Epithelial cell of proximal tubule (primary cell): ENCODE results near the gene NAPB. TPM values are rescaled to one million over a fixed set of nuclear protein-coding genes. Genes with fewer than 3 reads are reported as not detected.

Experiments
- DNase-seq: peaks from one replicate; pipeline ENCODE4 v3.0.0-alpha.2; 2011; ENCODE audit warnings: low read depth
- H3K4me3 ChIP-seq: 2 replicates; pipeline ENCODE4 v1.5.1; 2011; ENCODE audit warnings: low read depth, mild to moderate bottlenecking, low read length
- total RNA-seq: library from RNA; depleted of rRNA; stranded (reverse); fragments of >200 nt; gene quantifications from 2 replicates; pipeline ENCODE4 v1.2.3, GENCODE V29; 2015
- TF ChIP-seq, protein P1 (sequence below): conservative IDR thresholded peaks from 2 replicates; pipeline ENCODE4 v1.5.1; 2012; ENCODE audit warnings: low read depth, mild to moderate bottlenecking, low read length

The NAPB gene
- total RNA-seq, 1 donor from 2014 or later = 3.3 TPM

DNA sequence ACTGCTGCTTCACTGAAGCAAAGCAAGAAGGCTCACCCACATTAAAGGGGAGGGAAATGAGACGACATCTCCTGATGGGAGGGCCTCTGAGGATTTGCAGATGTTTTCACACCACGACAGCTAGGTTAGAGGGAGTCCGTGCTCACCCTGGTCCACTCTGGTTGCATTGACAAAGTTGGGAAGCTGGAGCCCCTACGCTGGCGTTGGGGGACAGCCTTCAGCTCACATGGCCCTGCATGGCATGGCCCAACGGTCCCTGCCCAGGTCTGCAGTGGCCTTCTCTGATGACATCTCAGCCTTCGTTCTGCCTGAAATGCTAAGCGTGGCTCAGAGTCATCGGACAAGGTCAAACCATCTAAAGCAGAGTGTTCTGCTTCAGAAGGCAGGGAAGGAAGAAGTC lies 3.8 kb upstream of the NAPB start:
- TF ChIP-seq, protein P1, sequence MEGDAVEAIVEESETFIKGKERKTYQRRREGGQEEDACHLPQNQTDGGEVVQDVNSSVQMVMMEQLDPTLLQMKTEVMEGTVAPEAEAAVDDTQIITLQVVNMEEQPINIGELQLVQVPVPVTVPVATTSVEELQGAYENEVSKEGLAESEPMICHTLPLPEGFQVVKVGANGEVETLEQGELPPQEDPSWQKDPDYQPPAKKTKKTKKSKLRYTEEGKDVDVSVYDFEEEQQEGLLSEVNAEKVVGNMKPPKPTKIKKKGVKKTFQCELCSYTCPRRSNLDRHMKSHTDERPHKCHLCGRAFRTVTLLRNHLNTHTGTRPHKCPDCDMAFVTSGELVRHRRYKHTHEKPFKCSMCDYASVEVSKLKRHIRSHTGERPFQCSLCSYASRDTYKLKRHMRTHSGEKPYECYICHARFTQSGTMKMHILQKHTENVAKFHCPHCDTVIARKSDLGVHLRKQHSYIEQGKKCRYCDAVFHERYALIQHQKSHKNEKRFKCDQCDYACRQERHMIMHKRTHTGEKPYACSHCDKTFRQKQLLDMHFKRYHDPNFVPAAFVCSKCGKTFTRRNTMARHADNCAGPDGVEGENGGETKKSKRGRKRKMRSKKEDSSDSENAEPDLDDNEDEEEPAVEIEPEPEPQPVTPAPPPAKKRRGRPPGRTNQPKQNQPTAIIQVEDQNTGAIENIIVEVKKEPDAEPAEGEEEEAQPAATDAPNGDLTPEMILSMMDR = no peak
- H3K4me3 ChIP-seq = no peak overlapping the region
- DNase-seq = no peak

DNA sequence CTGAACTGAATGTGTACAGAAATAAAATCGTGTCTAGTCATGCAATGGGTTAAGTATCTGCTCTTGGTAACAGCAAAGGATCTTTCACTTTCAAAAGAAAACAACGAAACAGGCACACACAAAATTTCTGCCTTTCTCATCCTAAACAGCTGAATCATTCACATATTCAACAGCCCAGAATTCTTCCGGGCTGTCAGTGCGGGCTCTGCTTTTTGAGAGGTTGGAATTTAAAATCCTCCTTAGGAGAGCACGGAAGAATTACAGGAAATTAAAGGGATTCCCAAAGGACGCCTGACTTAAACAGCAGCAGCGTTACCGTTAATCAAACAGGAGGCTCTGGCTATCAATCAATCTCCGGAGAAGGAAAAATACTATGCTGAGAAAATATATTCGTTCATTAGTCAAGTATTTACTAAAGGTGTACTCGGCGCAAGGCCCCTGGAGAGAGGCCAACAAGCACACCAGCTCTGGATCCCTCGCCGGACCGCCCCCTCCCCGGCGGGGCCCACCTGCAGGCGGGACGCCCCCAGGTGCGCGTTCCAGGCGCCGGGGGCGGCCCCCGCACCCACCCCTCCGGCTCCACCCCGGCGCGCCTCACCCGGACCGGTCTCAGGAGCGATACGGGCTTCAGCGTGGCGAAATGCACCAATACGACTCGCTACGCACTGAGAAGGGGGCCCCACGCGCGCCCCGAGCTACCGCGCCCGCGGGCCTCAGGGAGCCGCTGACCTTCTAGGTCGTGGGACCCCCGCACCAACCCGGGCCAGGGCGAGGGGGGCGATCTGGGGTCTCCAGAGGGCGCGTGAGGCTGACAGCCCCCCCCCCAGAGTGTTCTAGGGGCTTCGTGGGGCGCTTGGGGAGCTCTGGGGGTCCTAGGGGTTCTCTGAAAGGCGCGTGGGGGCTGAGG lies 1.0 kb downstream of the NAPB start:
- TF ChIP-seq, protein P1 = no peak
- H3K4me3 ChIP-seq = peak overlapping the region; percentile 93
- peak; percentile 39 for DNase-seq

DNA sequence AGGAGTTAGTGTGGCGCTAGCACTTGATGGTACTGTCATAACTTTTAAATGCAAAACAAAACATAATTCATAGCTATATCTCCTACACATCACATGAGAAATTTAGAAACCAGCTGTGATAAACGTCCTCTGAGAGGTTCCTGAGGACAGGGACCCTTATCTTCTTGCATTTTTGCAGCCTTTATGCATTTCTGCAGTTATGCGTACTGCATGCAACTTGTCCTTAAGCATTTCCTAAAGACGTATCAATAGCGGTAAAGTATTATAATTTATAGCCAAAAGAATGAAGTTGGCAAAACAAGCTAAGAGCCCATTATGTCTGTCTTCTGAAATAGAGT lies 1.7 kb downstream of the NAPB start:
- TF ChIP-seq, protein P1 = no peak
- peak overlapping the region; percentile 93 for H3K4me3 ChIP-seq
- no peak for DNase-seq

DNA sequence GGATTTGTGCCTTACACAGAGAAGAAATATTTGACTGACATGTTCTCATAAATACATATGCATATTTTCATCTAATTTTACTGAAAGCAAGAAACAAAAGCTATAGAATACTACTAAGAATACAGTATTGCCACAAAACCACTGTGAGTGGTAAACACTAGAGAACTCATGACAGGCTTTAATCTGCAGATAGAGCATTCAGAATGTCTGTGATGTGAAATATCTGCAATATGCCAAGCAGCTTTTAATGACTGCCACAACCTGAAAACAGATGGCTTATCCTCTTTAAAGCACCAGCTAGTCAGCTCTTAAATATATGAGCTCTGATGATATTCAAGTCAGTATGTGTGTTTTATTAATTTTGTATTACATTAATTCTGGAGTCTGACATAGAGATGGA lies 3.4 kb downstream of the NAPB start:
- no peak for DNase-seq
- H3K4me3 ChIP-seq = no peak overlapping the region
- TF ChIP-seq, protein P1 = no peak

DNA sequence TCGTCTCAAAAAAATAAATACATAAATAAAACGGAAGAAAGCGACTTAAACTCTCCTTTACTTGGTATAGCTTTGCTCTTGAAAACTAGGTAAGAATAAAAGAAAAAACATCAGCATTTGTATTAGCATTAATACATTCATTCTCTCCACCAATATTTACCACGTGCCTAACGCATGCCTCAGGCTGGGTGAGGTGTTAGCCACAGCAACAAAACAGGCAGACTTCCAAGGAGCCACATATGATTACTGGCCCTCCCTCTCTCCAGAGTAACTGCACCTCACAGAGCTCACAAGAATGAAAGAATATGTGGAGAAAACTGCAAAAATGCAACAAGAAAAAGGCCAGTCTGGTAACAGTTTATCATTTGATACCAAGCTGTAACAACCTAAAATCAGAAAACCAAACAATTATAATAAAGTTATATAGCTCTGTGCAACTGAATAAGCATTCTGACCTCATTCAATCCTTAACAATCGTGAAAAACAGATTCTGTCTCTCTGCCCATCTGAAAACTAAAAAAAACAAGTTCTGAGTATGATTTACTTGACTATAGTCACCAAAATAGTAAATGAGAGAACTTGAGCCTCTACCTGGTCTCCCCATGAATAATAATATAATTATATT lies 5.2 kb downstream of the NAPB start:
- TF ChIP-seq, protein P1 = no peak
- H3K4me3 ChIP-seq = no peak overlapping the region
- no peak for DNase-seq

DNA sequence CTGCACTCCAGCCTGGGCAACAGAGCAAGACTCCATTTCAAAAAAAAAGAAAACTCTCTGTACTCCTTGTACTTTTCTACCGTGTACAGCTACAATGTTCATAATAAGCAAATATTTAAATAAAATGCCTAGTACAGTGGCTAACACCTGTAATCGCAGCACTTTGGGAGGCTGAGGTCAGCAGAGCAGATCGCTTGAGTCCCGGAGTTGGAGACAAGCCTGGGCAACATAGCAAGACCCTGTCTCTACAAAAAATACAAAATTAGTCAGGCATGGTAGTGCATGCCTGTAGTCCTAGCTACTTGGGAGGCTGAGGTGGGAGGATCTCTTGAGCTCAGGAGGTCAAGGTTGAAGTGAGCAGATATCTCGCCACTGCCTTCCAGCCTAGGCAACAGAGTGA lies 5.7 kb downstream of the NAPB start:
- DNase-seq = no peak
- no peak overlapping the region for H3K4me3 ChIP-seq
- TF ChIP-seq, protein P1 = no peak
